Omental fat pad (tissue), 4 donors: Measurements from ENCODE around the gene GSTM1. TPM values are rescaled to one million over a fixed set of nuclear protein-coding genes. Genes with fewer than 3 reads are reported as not detected.
"Not testable (repeated sequence)": the region's sequence is repeated elsewhere in the genome, so short reads cannot be mapped to it uniquely, and the experiment has no call there.

ENCODE experiments used
- ATAC-seq: fragments of 150-250 bp; one replicate; pipeline ENCODE4 v1.9.1; 2016; ENCODE audit warnings: mild to moderate bottlenecking, moderate library complexity; ENCODE audit not compliant: low FRiP score
- DNase-seq: peaks from one replicate; pipeline ENCODE4 v3.0.0-alpha.2; 2019; ENCODE audit warnings: low spot score
- CTCF ChIP-seq, 3 donors: fragments of 450-650 bp; IDR thresholded peaks; one replicate each; pipeline ENCODE4 v1.5.1; 2016 to 2017; ENCODE audit warnings: antibody characterized with exemption in 3 of 3, mild to moderate bottlenecking in 3 of 3, moderate library complexity in 2 of 3
- total RNA-seq, 4 donors: library from RNA; depleted of rRNA; stranded (reverse); fragments of >200 nt; gene quantifications; one replicate each; pipeline ENCODE4 v1.1.0, GENCODE V29; 2016

The GSTM1 gene
- total RNA-seq, 4 donors from 2014 or later = 19.3 TPM; not detected in 3

- ATAC-seq = no peak
- DNase-seq = no peak
- no peak for TF ChIP-seq CTCF (IDR thresholded peaks at IDR 0.05)
Measured at GRCh38 chr1:109697066-109697465, 9.4 kb downstream of the GSTM1 start.

GRCh38 chr1:109697861-109698260 lies 10.2 kb downstream of the GSTM1 start:
- not testable (repeated sequence) for DNase-seq, ATAC-seq

DNA sequence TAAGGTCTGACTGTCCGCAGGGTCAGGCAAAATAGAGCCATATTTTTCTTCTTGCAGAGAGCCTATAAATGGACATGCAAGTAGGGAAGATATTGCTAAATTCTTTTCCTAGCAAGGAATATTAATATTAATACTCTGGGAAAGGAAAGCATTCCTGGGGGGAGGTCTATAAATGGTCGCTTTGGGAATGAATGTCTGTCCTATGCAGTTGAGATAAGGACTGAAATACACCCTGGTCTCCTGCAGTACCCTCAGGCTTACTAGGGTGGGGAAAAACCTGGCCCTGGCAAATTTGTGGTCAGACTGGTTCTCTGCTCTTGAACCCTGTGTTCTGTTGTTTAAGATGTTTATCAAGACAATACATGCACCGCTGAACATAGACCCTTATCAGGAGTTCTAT lies 15.3 kb downstream of the GSTM1 start:
- DNase-seq, ATAC-seq: not testable (repeated sequence)

- DNase-seq = no peak
- ATAC-seq = no peak
- no peak for TF ChIP-seq CTCF (IDR thresholded peaks at IDR 0.05)
Measured at GRCh38 chr1:109704173-109704572, 16.6 kb downstream of the GSTM1 start.

DNA sequence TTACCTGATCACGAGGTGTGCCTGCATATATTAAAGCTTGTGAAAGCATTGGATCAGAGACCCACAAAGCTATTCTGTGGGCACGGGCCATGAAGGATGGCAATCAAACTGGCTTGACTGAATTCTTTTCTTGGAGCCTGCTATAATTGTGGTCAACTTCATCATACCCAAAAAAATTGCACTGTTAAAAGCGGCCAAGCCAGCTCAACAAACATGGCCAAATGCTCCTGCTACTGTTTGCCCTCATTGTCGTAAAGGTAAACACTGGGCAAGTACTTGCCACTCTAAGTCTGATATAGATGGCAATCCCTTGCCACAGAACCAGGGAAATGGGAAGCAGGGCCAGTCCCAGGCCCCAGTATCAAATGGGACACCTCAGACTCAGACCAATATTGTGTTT lies 17.8 kb downstream of the GSTM1 start:
- DNase-seq (no peak), ATAC-seq (no peak)
- no peak for TF ChIP-seq CTCF (IDR thresholded peaks at IDR 0.05)

DNA sequence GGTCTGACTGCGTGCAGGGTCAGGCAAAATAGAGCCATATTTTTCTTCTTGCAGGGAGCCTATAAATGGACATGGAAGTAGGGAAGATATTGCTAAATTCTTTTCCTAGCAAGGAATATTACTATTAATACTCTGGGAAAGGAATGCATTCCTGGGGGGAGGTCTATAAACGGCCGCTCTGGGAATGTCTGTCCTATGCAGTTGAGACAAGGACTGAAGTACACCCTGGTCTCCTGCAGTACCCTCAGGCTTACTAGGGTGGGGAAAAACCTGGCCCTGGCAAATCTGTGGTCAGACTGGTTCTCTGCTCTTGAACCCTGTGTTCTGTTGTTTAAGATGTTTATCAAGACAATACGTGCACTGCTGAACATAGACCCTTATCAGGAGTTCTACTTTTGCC lies 21.3 kb downstream of the GSTM1 start:
- DNase-seq, ATAC-seq: not testable (repeated sequence)

- not testable (repeated sequence) for ATAC-seq, DNase-seq
Measured at GRCh38 chr1:109709822-109710221, 22.2 kb downstream of the GSTM1 start.

- DNase-seq, ATAC-seq: not testable (repeated sequence)
Measured at GRCh38 chr1:109711593-109712320, 24.1 kb downstream of the GSTM1 start, which contains the start of gene GSTM5. TSS of gene GSTM5 (plus strand) at chr1:109712251. CDS start at chr1:109712313, 62 bp downstream.

GRCh38 chr1:109712321-109712864 lies 24.8 kb downstream of the GSTM1 start:
- TF ChIP-seq CTCF (IDR thresholded peaks at IDR 0.05) = no peak

GRCh38 chr1:109713636-109714035 lies 26.0 kb downstream of the GSTM1 start:
- no peak for TF ChIP-seq CTCF (IDR thresholded peaks at IDR 0.05)
- ATAC-seq (no peak), DNase-seq (no peak)

More at GRCh38 chr1:109712321-109712864, 24.8 kb downstream of the GSTM1 start:
- DNase-seq (no peak), ATAC-seq (no peak)
